ENCODE data around the gene FBXW9.

Gene FBXW9

GRCh38 chr19:12668346-12668745 lies 28.1 kb downstream of the FBXW9 start:
- TF ChIP-seq CTCF (IDR thresholded peaks at IDR 0.05; ENCODE audit: borderline replicate concordance, insufficient read depth, low read depth, low read length): no peak
- peak overlapping the region; percentile 85 for H3K4me3 ChIP-seq (ENCODE audit: low read depth, low read length)

GRCh38 chr19:12667731-12668302 lies 28.6 kb downstream of the FBXW9 start:
- no peak for TF ChIP-seq CTCF (IDR thresholded peaks at IDR 0.05; ENCODE audit: borderline replicate concordance, insufficient read depth, low read depth, low read length)
- no peak overlapping the region for H3K4me3 ChIP-seq (ENCODE audit: low read depth, low read length)

GRCh38 chr19:12666265-12667048 lies 30.0 kb downstream of the FBXW9 start, which contains the start of the genes MAN2B1 and WDR83:
Gene MAN2B1 (minus strand): TSS chr19:12666742. CDS start chr19:12666701, 41 bp downstream.
Gene WDR83 (plus strand): TSS chr19:12666807. CDS start chr19:12669791, 2,984 bp downstream.
- no peak for TF ChIP-seq CTCF (IDR thresholded peaks at IDR 0.05; ENCODE audit: borderline replicate concordance, insufficient read depth, low read depth, low read length)
- peak within 1 kb of the TSS; percentile 72 for H3K4me3 ChIP-seq (ENCODE audit: low read depth, low read length)

GRCh38 chr19:12665671-12666264 lies 30.7 kb downstream of the FBXW9 start:
- H3K4me3 ChIP-seq (ENCODE audit: low read depth, low read length): peak overlapping the region; percentile 72
- TF ChIP-seq CTCF (IDR thresholded peaks at IDR 0.05; ENCODE audit: borderline replicate concordance, insufficient read depth, low read depth, low read length): no peak

GRCh38 chr19:12665281-12665573 lies 31.2 kb downstream of the FBXW9 start:
- H3K4me3 ChIP-seq (ENCODE audit: low read depth, low read length): peak overlapping the region; percentile 72
- no peak for TF ChIP-seq CTCF (IDR thresholded peaks at IDR 0.05; ENCODE audit: borderline replicate concordance, insufficient read depth, low read depth, low read length)

GRCh38 chr19:12664406-12665280 lies 31.8 kb downstream of the FBXW9 start:
- peak overlapping the region; percentile 72 for H3K4me3 ChIP-seq (ENCODE audit: low read depth, low read length)

More at GRCh38 chr19:12664406-12665280, 31.8 kb downstream of the FBXW9 start:
- no peak for TF ChIP-seq CTCF (IDR thresholded peaks at IDR 0.05; ENCODE audit: borderline replicate concordance, insufficient read depth, low read depth, low read length)

Data from GM12875 (cell line).